SU-DHL-6 (cell line): ENCODE results near the gene CLCN7.

Source experiments
- CTCF ChIP-seq: fragments of 200-600 bp; sonication (generic); IDR thresholded peaks from one replicate; pipeline ENCODE4 v1.5.1; 2017; ENCODE audit warnings: antibody characterized with exemption, mild to moderate bottlenecking, low read length, moderate library complexity; ENCODE audit not compliant: insufficient read depth, poor library complexity, severe bottlenecking
- EZH2phosphoT487 ChIP-seq: fragments of 200-600 bp; sonication (generic), shearing (Covaris generic); conservative IDR thresholded peaks from 2 replicates; pipeline ENCODE4 v1.6.1; 2018; ENCODE audit warnings: mild to moderate bottlenecking, antibody characterized with exemption, low read length, moderate library complexity, mixed read lengths

DNA sequence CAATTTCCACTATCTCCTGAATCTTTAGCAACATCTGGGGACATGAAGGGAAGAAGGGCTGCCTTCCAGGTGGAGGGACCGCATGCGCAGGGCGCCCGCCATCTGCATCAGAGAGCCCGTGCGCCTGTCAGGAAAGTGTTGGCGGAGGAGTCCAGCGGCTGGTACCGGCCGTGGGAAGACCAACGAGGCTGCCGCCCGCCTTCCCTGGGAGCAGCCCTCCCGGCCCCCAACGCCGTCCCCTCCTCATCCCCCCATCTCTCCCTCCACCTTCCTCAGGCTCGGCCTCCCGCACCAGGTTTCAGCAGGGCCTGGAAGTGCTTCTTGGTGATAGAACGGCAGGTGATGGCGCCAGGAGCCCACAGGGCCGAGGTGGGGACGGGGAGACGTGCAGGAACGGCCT, 8.8 kb downstream of the CLCN7 start:
- no peak for TF ChIP-seq CTCF
- no peak for TF ChIP-seq EZH2phosphoT487
